IMR-90 (cell line): ENCODE results near the gene MSH5. TPM values are rescaled to one million over a fixed set of nuclear protein-coding genes. Genes with fewer than 3 reads are reported as not detected.

Source experiments
- ATAC-seq: fragments of 200-7000 bp; cut with Tn5 transposase; 2 replicates; pipeline ENCODE4 v1.9.1; 2020; ENCODE audit warnings: low read depth, mild to moderate bottlenecking, moderate library complexity
- BruUV-seq: library from RNA; stranded (reverse); fragments of 400-500 nt; replicated peaks from 2 replicates; lab custom pipeline; 2021; lab: Mats Ljungman, UMichigan
- CTCF ChIA-PET: fragments of 300-600 bp; formaldehyde crosslinking; extraction: SDS; loops from one replicate; lab custom pipeline; 2021; ENCODE audit warnings: antibody characterized with exemption; lab: Yijun Ruan, JAX
- POLR2A ChIA-PET: fragments of 300-600 bp; sonication (Branson Sonifier 250); formaldehyde crosslinking; loops from one replicate; lab custom pipeline; 2022; ENCODE audit warnings: antibody characterized with exemption; ENCODE audit not compliant: unreplicated experiment; lab: Charles Lee
- DNase-seq: peaks from one replicate; pipeline ENCODE4 v3.0.0; 2013
- H2AFZ ChIP-seq: replicated peaks from 2 replicates; pipeline ENCODE3; 2013; ENCODE audit warnings: low read length, mild to moderate bottlenecking; ENCODE audit not compliant: poor library complexity
- H2AK5ac ChIP-seq: 2 replicates; pipeline ENCODE4 v1.6.1; 2013; ENCODE audit warnings: low read depth, low read length, inconsistent platforms
- H2AK9ac ChIP-seq: replicated peaks from 2 replicates; pipeline ENCODE3; 2013; ENCODE audit warnings: mild to moderate bottlenecking, low read depth, low read length, moderate library complexity; ENCODE audit not compliant: poor library complexity
- H2BK120ac ChIP-seq: 2 replicates; pipeline ENCODE4 v1.6.1; 2013; ENCODE audit warnings: low read depth, low read length, inconsistent platforms
- H2BK15ac ChIP-seq: 3 replicates; pipeline ENCODE4 v1.6.1; 2013; ENCODE audit warnings: low read depth, low read length, inconsistent platforms
- H2BK20ac ChIP-seq: 2 replicates; pipeline ENCODE4 v1.6.1; 2013; ENCODE audit warnings: low read depth, mild to moderate bottlenecking, inconsistent platforms, low read length, moderate library complexity
- H2BK5ac ChIP-seq: 2 replicates; pipeline ENCODE4 v1.6.1; 2013; ENCODE audit warnings: mild to moderate bottlenecking, low read depth, low read length, inconsistent platforms; ENCODE audit not compliant: poor library complexity, severe bottlenecking
- H3K14ac ChIP-seq: replicated peaks from 2 replicates; pipeline ENCODE4 v1.6.1; 2013; ENCODE audit warnings: low read depth, low read length, inconsistent platforms
- H3K18ac ChIP-seq: 2 replicates; pipeline ENCODE4 v1.6.1; 2013; ENCODE audit warnings: low read depth, low read length, control low read depth
- H3K23ac ChIP-seq: 2 replicates; pipeline ENCODE4 v1.6.1; 2013; ENCODE audit warnings: low read depth, low read length, inconsistent platforms
- H3K27ac ChIP-seq: 2 replicates; pipeline ENCODE4 v1.5.1; 2013; ENCODE audit warnings: mild to moderate bottlenecking, control low read depth, low read length; ENCODE audit not compliant: insufficient read depth
- H3K27me3 ChIP-seq: 2 replicates; pipeline ENCODE4 v1.6.1; 2013; ENCODE audit warnings: low read length; ENCODE audit not compliant: control insufficient read depth, insufficient read depth
- H3K36me3 ChIP-seq: 2 replicates; pipeline ENCODE4 v1.6.1; 2013; ENCODE audit warnings: low read length, mixed read lengths; ENCODE audit not compliant: control insufficient read depth, insufficient read depth
- H3K4ac ChIP-seq: 2 replicates; pipeline ENCODE4 v1.6.1; 2013; ENCODE audit warnings: low read depth, low read length, inconsistent platforms
- H3K4me1 ChIP-seq: 2 replicates; pipeline ENCODE4 v1.6.1; 2013; ENCODE audit warnings: low read length, mixed read lengths; ENCODE audit not compliant: control insufficient read depth, insufficient read depth
- H3K4me2 ChIP-seq: 2 replicates; pipeline ENCODE4 v1.6.1; 2013; ENCODE audit warnings: low read depth, mild to moderate bottlenecking, control low read depth, low read length, moderate library complexity
- H3K4me3 ChIP-seq: 2 replicates; pipeline ENCODE4 v1.5.1; 2013; ENCODE audit warnings: low read depth, mild to moderate bottlenecking, control low read depth, low read length, moderate library complexity; ENCODE audit not compliant: insufficient read depth
- H3K56ac ChIP-seq: 2 replicates; pipeline ENCODE4 v1.6.1; 2013; ENCODE audit warnings: low read length, inconsistent platforms; ENCODE audit not compliant: insufficient read depth; ENCODE audit errors: extremely low read depth
- H3K79me1 ChIP-seq, 2 experiments: 2 replicates each; pipeline ENCODE4 v1.6.1; 2013; ENCODE audit warnings: low read length in 2 of 2, inconsistent platforms in 1 of 2, low read depth in 1 of 2
- H3K9ac ChIP-seq: 2 replicates; pipeline ENCODE4 v1.6.1; 2013; ENCODE audit warnings: low read depth, low read length, control low read depth
- H3K9me1 ChIP-seq: 2 replicates; pipeline ENCODE4 v1.6.1; 2013; ENCODE audit warnings: low read length, inconsistent platforms; ENCODE audit not compliant: insufficient read depth
- H3K9me3 ChIP-seq: 2 replicates; pipeline ENCODE4 v1.6.1; 2013; ENCODE audit warnings: low read length; ENCODE audit not compliant: control insufficient read depth, insufficient read depth
- H4K20me1 ChIP-seq: 2 replicates; pipeline ENCODE4 v1.6.1; 2013; ENCODE audit warnings: low read length, inconsistent platforms; ENCODE audit not compliant: insufficient read depth
- H4K5ac ChIP-seq: 2 replicates; pipeline ENCODE4 v1.6.1; 2013; ENCODE audit warnings: mild to moderate bottlenecking, low read depth, low read length, control low read depth
- H4K8ac ChIP-seq, 2 experiments: 2 replicates each; pipeline ENCODE4 v1.6.1; 2013; ENCODE audit warnings: low read depth in 2 of 2, low read length in 2 of 2, control low read depth in 1 of 2, inconsistent platforms in 1 of 2
- H4K91ac ChIP-seq: 2 replicates; pipeline ENCODE4 v1.6.1; 2013; ENCODE audit warnings: low read depth, low read length, inconsistent platforms; ENCODE audit not compliant: insufficient read depth
- BHLHE40 ChIP-seq: fragments of 150-350 bp; IDR thresholded peaks from 2 replicates; pipeline ENCODE4 v1.6.1; 2016; ENCODE audit warnings: mild to moderate bottlenecking, low read depth, low read length
- CEBPB ChIP-seq: IDR thresholded peaks from 2 replicates; pipeline ENCODE4 v1.6.1; 2012; ENCODE audit warnings: low read depth, low read length, improper control_type of control experiment
- CHD1 ChIP-seq: IDR thresholded peaks from 2 replicates; pipeline ENCODE4 v1.6.1; 2012; ENCODE audit warnings: low read depth, low read length, improper control_type of control experiment
- FOS ChIP-seq: fragments of 150-350 bp; IDR thresholded peaks from 2 replicates; pipeline ENCODE4 v1.6.1; 2016; ENCODE audit warnings: low read depth, low read length
- MAZ ChIP-seq: IDR thresholded peaks from 2 replicates; pipeline ENCODE4 v1.6.1; 2012; ENCODE audit warnings: low read depth, mild to moderate bottlenecking, low read length, improper control_type of control experiment, moderate library complexity, borderline replicate concordance
- MXI1 ChIP-seq: IDR thresholded peaks from 2 replicates; pipeline ENCODE4 v1.6.1; 2012; ENCODE audit warnings: low read depth, mild to moderate bottlenecking, low read length, moderate library complexity, borderline replicate concordance
- NFE2L2 ChIP-seq: fragments of 150-350 bp; IDR thresholded peaks from 2 replicates; pipeline ENCODE4 v1.6.1; 2016; ENCODE audit warnings: low read depth, mild to moderate bottlenecking, low read length
- POLR2A ChIP-seq: IDR thresholded peaks from 2 replicates; pipeline ENCODE4 v1.6.1; 2012; ENCODE audit warnings: mild to moderate bottlenecking, low read depth, low read length
- RAD21 ChIP-seq: IDR thresholded peaks from 2 replicates; pipeline ENCODE4 v1.6.1; 2012; ENCODE audit warnings: low read length, improper control_type of control experiment
- RCOR1 ChIP-seq: IDR thresholded peaks from 2 replicates; pipeline ENCODE4 v1.6.1; 2012; ENCODE audit warnings: mild to moderate bottlenecking, low read length, improper control_type of control experiment; ENCODE audit not compliant: insufficient replicate concordance
- RFX5 ChIP-seq: IDR thresholded peaks from 2 replicates; pipeline ENCODE4 v1.8.0; 2012; ENCODE audit warnings: low read depth, mild to moderate bottlenecking, low read length, moderate library complexity
- SMC3 ChIP-seq: fragments of 150-350 bp; IDR thresholded peaks from 2 replicates; pipeline ENCODE4 v1.6.1; 2016; ENCODE audit warnings: low read depth, mild to moderate bottlenecking, antibody characterized with exemption, low read length, moderate library complexity
- USF2 ChIP-seq: fragments of 150-350 bp; IDR thresholded peaks from 2 replicates; pipeline ENCODE4 v1.6.1; 2017; ENCODE audit warnings: mild to moderate bottlenecking, antibody characterized with exemption, low read length, low read depth
- WGBS, 2 experiments: methylation state at CpG; one replicate each; pipeline versions ENCODE4 v1.1.5 to v1.1.7; 2013; ENCODE audit warnings: missing lambda C conversion rate in 2 of 2; ENCODE audit not compliant: insufficient read length in 1 of 2; ENCODE audit errors: extremely low coverage in 2 of 2; 5-methylcytosine and 5-hydroxymethylcytosine counted together
- dilution Hi-C: fragments of 300-500 bp; cut with HindIII; formaldehyde crosslinking; loops from one replicate; pipeline ENCODE4 v1.14.3; 2018; ENCODE audit warnings: low sequenced_read_pairs; ENCODE audit not compliant: unreplicated experiment
- in situ Hi-C: fragments of 300-500 bp; cut with MboI; formaldehyde crosslinking; loops from 3 replicates; pipeline ENCODE4 v1.14.3; 2019; ENCODE audit warnings: low sequenced_read_pairs, inconsistent platforms, mixed read lengths
- intact Hi-C: fragments of 100-400 bp; cut with micrococcal nuclease; formaldehyde crosslinking; loops from 2 replicates; pipeline ENCODE4 v1.10.0; 2022
- polyA plus RNA-seq, 3 experiments: library from polyadenylated mRNA; depleted of rRNA; stranded (reverse); fragments of >200 nt; gene quantifications; 2 replicates each; pipeline ENCODE4 v1.2.3, GENCODE V29; 2012; ENCODE audit warnings: low replicate concordance in 1 of 3
- total RNA-seq: library from RNA; depleted of rRNA; stranded (reverse); fragments of >200 nt; gene quantifications from 2 replicates; pipeline ENCODE4 v1.2.3, GENCODE V29; 2012
- TF ChIP-seq, protein P1 (sequence below): fragments of 150-350 bp; IDR thresholded peaks from 2 replicates; pipeline ENCODE4 v1.6.1; 2016; ENCODE audit warnings: low read depth, mild to moderate bottlenecking, low read length, moderate library complexity, borderline replicate concordance
- TF ChIP-seq, protein P2 (sequence below): conservative IDR thresholded peaks from 2 replicates; pipeline ENCODE4 v1.5.1; 2012; ENCODE audit warnings: mild to moderate bottlenecking, low read depth, low read length, improper control_type of control experiment

MSH5 gene
- total and polyA plus RNA-seq, 2 of the 4 experiments (the other 2 are of a cell fraction): 5.6 to 15.7 TPM

GRCh38 chr6:31723245-31723979 is 16.4 kb upstream of the MSH5 start, which contains the start of gene MPIG6B:
Gene MPIG6B (plus strand): TSS chr6:31723373. CDS start chr6:31723384, 11 bp downstream.
- Histone ChIP-seq H3K9me3 (no peaks in the 10 kb centered on the region), H3K79me1 (peaks cover 0 to 11% of the 10 kb centered on the region in 2 experiments; a peak in 2 of 4 replicates), H3K9me1 (peaks cover 4% of the 10 kb centered on the region; the same call in 1 of the 2 replicates), H4K20me1 (no peaks in the 10 kb centered on the region), H2BK120ac (no peak within 1 kb of the TSS), H4K5ac (no peak within 1 kb of the TSS), H2AK5ac (no peak within 1 kb of the TSS), H3K27me3 (no peaks in the 10 kb centered on the region; the same call in 1 of the 2 replicates), H3K4me3 (no peak within 1 kb of the TSS), H2AFZ (no peak within 1 kb of the TSS), H3K56ac (no peak within 1 kb of the TSS), H3K27ac (no peak within 1 kb of the TSS), H3K4me1 (peaks cover 1% of the 10 kb centered on the region), H3K9ac (no peak within 1 kb of the TSS), H2BK5ac (no peak within 1 kb of the TSS), H2BK15ac (no peak within 1 kb of the TSS), H4K8ac (no peak within 1 kb of the TSS), H3K23ac (no peak within 1 kb of the TSS), H2AK9ac (peak within 1 kb of the TSS; percentile 1), H4K91ac (no peak within 1 kb of the TSS), H3K4ac (no peak within 1 kb of the TSS), H3K14ac (no peak within 1 kb of the TSS), H3K18ac (no peak within 1 kb of the TSS), H2BK20ac (no peak within 1 kb of the TSS), H3K4me2 (no peak within 1 kb of the TSS), H3K36me3 (peaks cover 19% of the 10 kb centered on the region)
- ATAC-seq (no peak), DNase-seq (no peak)
- 89% methylated on average over 13 of the region's 46 CpGs; no CpG with 5 or more reads in 1 of the 2 experiments for WGBS, 2 experiments
- POLR2A ChIA-PET: interaction anchor here (0.6 kb wide), 1 partner anchor 11 kb away, joined by 3 read pairs; no protein-coding TSS in a partner anchor
- intact Hi-C loops: no loop called here
- in situ Hi-C loops: no loop called here
- CTCF ChIA-PET: no interaction called here
- BruUV-seq: no TSS peak
- dilution Hi-C loops: no loop called here
- TF ChIP-seq USF2 (no peak), NFE2L2 (no peak), BHLHE40 (no peak), RFX5 (no peak), MAZ (no peak), FOS (no peak), RAD21 (no peak), CEBPB (no peak), SMC3 (no peak), RCOR1 (no peak), POLR2A (no peak), CHD1 (no peak), MXI1 (no peak)
- TF ChIP-seq, protein P1, sequence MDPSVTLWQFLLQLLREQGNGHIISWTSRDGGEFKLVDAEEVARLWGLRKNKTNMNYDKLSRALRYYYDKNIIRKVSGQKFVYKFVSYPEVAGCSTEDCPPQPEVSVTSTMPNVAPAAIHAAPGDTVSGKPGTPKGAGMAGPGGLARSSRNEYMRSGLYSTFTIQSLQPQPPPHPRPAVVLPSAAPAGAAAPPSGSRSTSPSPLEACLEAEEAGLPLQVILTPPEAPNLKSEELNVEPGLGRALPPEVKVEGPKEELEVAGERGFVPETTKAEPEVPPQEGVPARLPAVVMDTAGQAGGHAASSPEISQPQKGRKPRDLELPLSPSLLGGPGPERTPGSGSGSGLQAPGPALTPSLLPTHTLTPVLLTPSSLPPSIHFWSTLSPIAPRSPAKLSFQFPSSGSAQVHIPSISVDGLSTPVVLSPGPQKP: no peak
- TF ChIP-seq, protein P2, sequence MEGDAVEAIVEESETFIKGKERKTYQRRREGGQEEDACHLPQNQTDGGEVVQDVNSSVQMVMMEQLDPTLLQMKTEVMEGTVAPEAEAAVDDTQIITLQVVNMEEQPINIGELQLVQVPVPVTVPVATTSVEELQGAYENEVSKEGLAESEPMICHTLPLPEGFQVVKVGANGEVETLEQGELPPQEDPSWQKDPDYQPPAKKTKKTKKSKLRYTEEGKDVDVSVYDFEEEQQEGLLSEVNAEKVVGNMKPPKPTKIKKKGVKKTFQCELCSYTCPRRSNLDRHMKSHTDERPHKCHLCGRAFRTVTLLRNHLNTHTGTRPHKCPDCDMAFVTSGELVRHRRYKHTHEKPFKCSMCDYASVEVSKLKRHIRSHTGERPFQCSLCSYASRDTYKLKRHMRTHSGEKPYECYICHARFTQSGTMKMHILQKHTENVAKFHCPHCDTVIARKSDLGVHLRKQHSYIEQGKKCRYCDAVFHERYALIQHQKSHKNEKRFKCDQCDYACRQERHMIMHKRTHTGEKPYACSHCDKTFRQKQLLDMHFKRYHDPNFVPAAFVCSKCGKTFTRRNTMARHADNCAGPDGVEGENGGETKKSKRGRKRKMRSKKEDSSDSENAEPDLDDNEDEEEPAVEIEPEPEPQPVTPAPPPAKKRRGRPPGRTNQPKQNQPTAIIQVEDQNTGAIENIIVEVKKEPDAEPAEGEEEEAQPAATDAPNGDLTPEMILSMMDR: no peak
